H9 (cell line): ENCODE measurements around the gene TARP.

Experiments
- DNase-seq: peaks from one replicate; pipeline ENCODE4 v3.0.0-alpha.2; 2017
- H2AFZ ChIP-seq: one replicate; pipeline ENCODE4 v1.6.1; 2013; ENCODE audit warnings: mild to moderate bottlenecking, low read length, control low read depth, moderate library complexity
- H2AK5ac ChIP-seq: 2 replicates; pipeline ENCODE4 v1.6.1; 2013; ENCODE audit warnings: low read length, control low read depth, mixed read lengths; ENCODE audit not compliant: insufficient read length
- H2BK120ac ChIP-seq: one replicate; pipeline ENCODE4 v1.6.1; 2013; ENCODE audit warnings: low read depth, mild to moderate bottlenecking, low read length, control low read depth, inconsistent platforms; ENCODE audit not compliant: poor library complexity, severe bottlenecking
- H2BK12ac ChIP-seq: 2 replicates; pipeline ENCODE4 v1.6.1; 2013; ENCODE audit warnings: low read length, control low read depth, mixed read lengths, low read depth; ENCODE audit not compliant: insufficient read length
- H2BK15ac ChIP-seq: 2 replicates; pipeline ENCODE4 v1.6.1; 2013; ENCODE audit warnings: low read depth, low read length, control low read depth
- H2BK20ac ChIP-seq: one replicate; pipeline ENCODE4 v1.6.1; 2013; ENCODE audit warnings: low read depth, mild to moderate bottlenecking, low read length, control low read depth, inconsistent platforms; ENCODE audit not compliant: poor library complexity, severe bottlenecking
- H2BK5ac ChIP-seq: 2 replicates; pipeline ENCODE4 v1.6.1; 2013; ENCODE audit warnings: low read length, control low read depth, mixed read lengths; ENCODE audit not compliant: insufficient read length
- H3K14ac ChIP-seq: 2 replicates; pipeline ENCODE4 v1.6.1; 2013; ENCODE audit warnings: low read length, control low read depth; ENCODE audit not compliant: insufficient read depth
- H3K18ac ChIP-seq: 2 replicates; pipeline ENCODE4 v1.6.1; 2013; ENCODE audit warnings: low read depth, mild to moderate bottlenecking, mixed read lengths, low read length, control low read depth; ENCODE audit not compliant: insufficient read length
- H3K23ac ChIP-seq: 2 replicates; pipeline ENCODE4 v1.6.1; 2013; ENCODE audit warnings: low read length, control low read depth, mixed read lengths, low read depth; ENCODE audit not compliant: insufficient read length
- H3K23me2 ChIP-seq: 2 replicates; pipeline ENCODE4 v1.6.1; 2013; ENCODE audit warnings: low read depth, mild to moderate bottlenecking, mixed read lengths, low read length, control low read depth; ENCODE audit not compliant: insufficient read length, poor library complexity, severe bottlenecking
- H3K27ac ChIP-seq: 2 replicates; pipeline ENCODE4 v1.5.1; 2013; ENCODE audit warnings: low read length, control low read depth, mixed read lengths, low read depth; ENCODE audit not compliant: insufficient read length
- H3K27me3 ChIP-seq: 2 replicates; pipeline ENCODE4 v1.6.1; 2013; ENCODE audit warnings: low read length, control low read depth, inconsistent platforms; ENCODE audit not compliant: insufficient read depth
- H3K4ac ChIP-seq: 2 replicates; pipeline ENCODE4 v1.6.1; 2013; ENCODE audit warnings: low read depth, mild to moderate bottlenecking, control low read depth, inconsistent platforms, low read length, moderate library complexity
- H3K4me1 ChIP-seq: 2 replicates; pipeline ENCODE4 v1.6.1; 2013; ENCODE audit warnings: low read length, control low read depth, inconsistent platforms; ENCODE audit not compliant: insufficient read depth
- H3K4me2 ChIP-seq: 2 replicates; pipeline ENCODE4 v1.6.1; 2013; ENCODE audit warnings: low read length, control low read depth, mixed read lengths; ENCODE audit not compliant: insufficient read length, insufficient read depth
- H3K56ac ChIP-seq: 2 replicates; pipeline ENCODE4 v1.6.1; 2013; ENCODE audit warnings: low read depth, mild to moderate bottlenecking, mixed read lengths, low read length, control low read depth; ENCODE audit not compliant: insufficient read length
- H3K79me1 ChIP-seq: 2 replicates; pipeline ENCODE4 v1.6.1; 2013; ENCODE audit warnings: low read depth, mild to moderate bottlenecking, moderate library complexity, low read length, control low read depth, inconsistent platforms; ENCODE audit not compliant: insufficient read depth, poor library complexity, severe bottlenecking
- H3K79me2 ChIP-seq: 2 replicates; pipeline ENCODE4 v1.6.1; 2013; ENCODE audit warnings: low read length, control low read depth, inconsistent platforms; ENCODE audit not compliant: insufficient read depth
- H3K9ac ChIP-seq: 2 replicates; pipeline ENCODE4 v1.6.1; 2013; ENCODE audit warnings: low read length, control low read depth, mixed read lengths; ENCODE audit not compliant: insufficient read length; ENCODE audit errors: extremely low read depth
- H3K9me3 ChIP-seq: one replicate; pipeline ENCODE4 v1.6.1; 2013; ENCODE audit warnings: low read depth, low read length, inconsistent platforms; ENCODE audit not compliant: control insufficient read depth
- H3T11ph ChIP-seq: one replicate; pipeline ENCODE4 v1.6.1; 2013; ENCODE audit warnings: mild to moderate bottlenecking, low read length, control low read depth, inconsistent platforms
- H4K20me1 ChIP-seq: one replicate; pipeline ENCODE4 v1.6.1; 2013; ENCODE audit not compliant: control insufficient read depth, insufficient read length, insufficient read depth
- H4K5ac ChIP-seq: 2 replicates; pipeline ENCODE4 v1.6.1; 2013; ENCODE audit warnings: low read depth, mild to moderate bottlenecking, mixed read lengths, low read length, control low read depth; ENCODE audit not compliant: insufficient read length
- H4K8ac ChIP-seq: replicated peaks from 2 replicates; pipeline ENCODE4 v1.6.1; 2013; ENCODE audit warnings: low read length, control low read depth, mixed read lengths, low read depth; ENCODE audit not compliant: insufficient read length
- H4K91ac ChIP-seq: 2 replicates; pipeline ENCODE4 v1.6.1; 2013; ENCODE audit warnings: low read depth, mild to moderate bottlenecking, moderate library complexity, mixed read lengths, low read length, control low read depth; ENCODE audit not compliant: insufficient read length
- H3K27ac Mint-ChIP-seq, 3 experiments: 2 replicates in 2 of 3; 3 replicates in 1 of 3; pipeline ENCODE4 v1.8.0; 2020 to 2021; ENCODE audit warnings: mixed read lengths in 3 of 3, mild to moderate bottlenecking in 1 of 3, moderate library complexity in 1 of 3
- H3K27me3 Mint-ChIP-seq: 2 replicates; pipeline ENCODE4 v1.8.0; 2021; ENCODE audit warnings: low read depth, mild to moderate bottlenecking, moderate library complexity, mixed read lengths
- H3K36me3 Mint-ChIP-seq, 3 experiments: 2 replicates in 2 of 3; 3 replicates in 1 of 3; pipeline ENCODE4 v1.8.0; 2020 to 2021; ENCODE audit warnings: low read depth in 3 of 3, mixed read lengths in 3 of 3; ENCODE audit not compliant: insufficient read depth in 1 of 3
- H3K4me1 Mint-ChIP-seq, 2 experiments: 2 replicates each; pipeline ENCODE4 v1.8.0; 2020; ENCODE audit warnings: mixed read lengths in 2 of 2
- H3K4me3 Mint-ChIP-seq, 2 experiments: 2 replicates in 1 of 2; 3 replicates in 1 of 2; pipeline ENCODE4 v1.8.0; 2020 to 2021; ENCODE audit warnings: mild to moderate bottlenecking in 2 of 2, mixed read lengths in 2 of 2, moderate library complexity in 1 of 2
- H3K9me3 Mint-ChIP-seq, 2 experiments: 2 replicates in 1 of 2; 3 replicates in 1 of 2; pipeline ENCODE4 v1.8.0; 2020; ENCODE audit warnings: mild to moderate bottlenecking in 2 of 2, mixed read lengths in 2 of 2, moderate library complexity in 1 of 2
- WGBS: extraction: QIAGEN DNeasy Blood & Tissue Kit; methylation state at CpG from one replicate; pipeline ENCODE4 v1.1.7; 2013; ENCODE audit warnings: missing lambda C conversion rate, low lambda C conversion rate, mixed read lengths; ENCODE audit not compliant: insufficient read length; ENCODE audit errors: extremely low coverage; 5-methylcytosine and 5-hydroxymethylcytosine counted together
- TF ChIP-seq, protein P1 (sequence below): fragments of 200-600 bp; sonication (generic); conservative IDR thresholded peaks from 3 replicates; pipeline ENCODE4 v1.8.0; 2021; ENCODE audit warnings: antibody characterized with exemption, mild to moderate bottlenecking

The TARP gene

DNA sequence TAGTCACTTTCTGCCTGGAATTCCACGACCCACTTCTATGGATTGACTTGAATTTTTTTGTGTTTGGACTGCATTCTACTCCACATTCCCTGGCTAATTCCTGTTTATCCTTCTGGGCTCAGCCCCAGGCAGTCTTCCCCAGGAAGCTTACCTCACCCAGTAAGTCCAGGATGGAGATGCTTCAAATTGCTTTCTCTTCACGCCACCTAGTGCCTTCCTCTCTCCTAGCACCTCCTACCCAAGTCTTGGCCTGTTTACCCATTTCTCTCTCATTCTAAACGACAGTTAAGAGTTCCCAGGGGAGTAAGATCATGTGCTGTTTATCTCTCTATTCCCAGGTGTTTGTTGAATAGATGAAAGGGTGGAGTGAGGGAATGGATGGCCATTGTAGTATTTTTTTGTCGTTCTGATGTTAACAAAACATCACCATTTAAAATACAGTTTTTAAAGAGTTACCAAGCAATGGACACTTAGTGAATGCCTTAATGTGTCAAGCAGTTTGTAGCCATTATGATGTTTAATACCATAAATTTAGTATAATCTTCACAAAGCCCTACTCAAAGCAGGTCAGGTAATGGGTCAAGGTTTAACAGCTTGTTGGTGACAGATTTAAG is 45.5 kb upstream of the TARP start:
- TF ChIP-seq, protein P1, sequence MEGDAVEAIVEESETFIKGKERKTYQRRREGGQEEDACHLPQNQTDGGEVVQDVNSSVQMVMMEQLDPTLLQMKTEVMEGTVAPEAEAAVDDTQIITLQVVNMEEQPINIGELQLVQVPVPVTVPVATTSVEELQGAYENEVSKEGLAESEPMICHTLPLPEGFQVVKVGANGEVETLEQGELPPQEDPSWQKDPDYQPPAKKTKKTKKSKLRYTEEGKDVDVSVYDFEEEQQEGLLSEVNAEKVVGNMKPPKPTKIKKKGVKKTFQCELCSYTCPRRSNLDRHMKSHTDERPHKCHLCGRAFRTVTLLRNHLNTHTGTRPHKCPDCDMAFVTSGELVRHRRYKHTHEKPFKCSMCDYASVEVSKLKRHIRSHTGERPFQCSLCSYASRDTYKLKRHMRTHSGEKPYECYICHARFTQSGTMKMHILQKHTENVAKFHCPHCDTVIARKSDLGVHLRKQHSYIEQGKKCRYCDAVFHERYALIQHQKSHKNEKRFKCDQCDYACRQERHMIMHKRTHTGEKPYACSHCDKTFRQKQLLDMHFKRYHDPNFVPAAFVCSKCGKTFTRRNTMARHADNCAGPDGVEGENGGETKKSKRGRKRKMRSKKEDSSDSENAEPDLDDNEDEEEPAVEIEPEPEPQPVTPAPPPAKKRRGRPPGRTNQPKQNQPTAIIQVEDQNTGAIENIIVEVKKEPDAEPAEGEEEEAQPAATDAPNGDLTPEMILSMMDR = peak; percentile 74
- DNase-seq = peak; percentile 81
- H3K27ac ChIP-seq = no peak overlapping the region
- H3K56ac ChIP-seq = no peak overlapping the region
- no peak overlapping the region for H3K18ac ChIP-seq
- Mint-ChIP-seq H3K27me3 (no peaks in the 10 kb centered on the region), H3K27ac (peak overlapping the region; percentile 29 to 61 (median 50); a peak in 6 of 7 replicates), H3K9me3 (no peaks in the 10 kb centered on the region), H3K4me3 (no peak overlapping the region), H3K36me3 (no peaks in the 10 kb centered on the region), H3K4me1 (peaks cover 13 to 19% of the 10 kb centered on the region in 2 experiments)
- no peak overlapping the region for H2BK20ac ChIP-seq
- H4K91ac ChIP-seq = no peak overlapping the region
- H3K79me1 ChIP-seq = no peaks in the 10 kb centered on the region
- H3T11ph ChIP-seq = no peak overlapping the region
- H2BK120ac ChIP-seq = no peak overlapping the region
- WGBS = no CpG with 5 or more reads among the region's 4 CpGs
- no peak overlapping the region for H3K14ac ChIP-seq
- no peak overlapping the region for H3K4ac ChIP-seq
- no peak overlapping the region for H4K8ac ChIP-seq
- no peak overlapping the region for H3K4me2 ChIP-seq
- H4K5ac ChIP-seq = no peak overlapping the region
- H3K79me2 ChIP-seq = no peaks in the 10 kb centered on the region
- H3K23me2 ChIP-seq = no peaks in the 10 kb centered on the region
- no peak overlapping the region for H2BK15ac ChIP-seq
- H4K20me1 ChIP-seq = no peaks in the 10 kb centered on the region
- H3K9ac ChIP-seq = no peak overlapping the region
- no peak overlapping the region for H2BK5ac ChIP-seq
- no peak overlapping the region for H2AFZ ChIP-seq
- H2BK12ac ChIP-seq = no peak overlapping the region
- 0 out of 2 replicates have a peak, but pooled peaks cover 4% of the 10 kb centered on the region for H3K4me1 ChIP-seq
- no peaks in the 10 kb centered on the region for H3K9me3 ChIP-seq
- no peak overlapping the region for H2AK5ac ChIP-seq
- H3K23ac ChIP-seq = no peak overlapping the region
- no peaks in the 10 kb centered on the region for H3K27me3 ChIP-seq
